Neural cell (in vitro differentiated cells): Measurements from ENCODE around the gene PLEKHA5.

Source experiments
- EP300 ChIP-seq: fragments of 450-650 bp; conservative IDR thresholded peaks from 2 replicates; pipeline ENCODE4 v1.6.1; 2014; ENCODE audit warnings: antibody characterized with exemption, mild to moderate bottlenecking, moderate library complexity; ENCODE audit not compliant: poor library complexity, severe bottlenecking
- POLR2AphosphoS5 ChIP-seq: IDR thresholded peaks from 2 replicates; pipeline ENCODE4 v1.6.1; 2012
- TAF1 ChIP-seq: IDR thresholded peaks from 2 replicates; pipeline ENCODE4 v1.6.1; 2012; ENCODE audit warnings: low read depth
- TF ChIP-seq, protein P1 (sequence below): fragments of 450-650 bp; IDR thresholded peaks from 2 replicates; pipeline ENCODE4 v1.5.1; 2014; ENCODE audit warnings: antibody characterized with exemption, mild to moderate bottlenecking, moderate library complexity; ENCODE audit not compliant: poor library complexity, severe bottlenecking

DNA sequence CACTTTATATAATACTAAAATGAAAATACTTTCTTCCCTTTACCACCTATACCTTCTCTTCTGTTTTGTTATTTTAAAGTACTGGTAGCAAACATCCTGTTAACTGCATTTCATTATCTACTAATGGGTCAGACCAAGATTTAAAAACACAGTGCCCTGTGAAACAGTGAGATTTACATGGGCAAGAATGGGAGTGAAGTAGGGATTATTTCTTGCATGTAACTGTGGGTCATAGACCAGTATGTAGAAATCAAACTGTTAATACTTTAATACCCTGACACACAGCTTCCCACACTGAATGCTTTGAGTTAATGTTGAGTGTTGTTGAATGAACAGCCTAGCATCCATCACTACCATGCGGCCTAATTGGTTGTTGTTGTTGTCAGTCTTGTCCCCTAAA, 61.6 kb downstream of the PLEKHA5 start:
- TF ChIP-seq, protein P1, sequence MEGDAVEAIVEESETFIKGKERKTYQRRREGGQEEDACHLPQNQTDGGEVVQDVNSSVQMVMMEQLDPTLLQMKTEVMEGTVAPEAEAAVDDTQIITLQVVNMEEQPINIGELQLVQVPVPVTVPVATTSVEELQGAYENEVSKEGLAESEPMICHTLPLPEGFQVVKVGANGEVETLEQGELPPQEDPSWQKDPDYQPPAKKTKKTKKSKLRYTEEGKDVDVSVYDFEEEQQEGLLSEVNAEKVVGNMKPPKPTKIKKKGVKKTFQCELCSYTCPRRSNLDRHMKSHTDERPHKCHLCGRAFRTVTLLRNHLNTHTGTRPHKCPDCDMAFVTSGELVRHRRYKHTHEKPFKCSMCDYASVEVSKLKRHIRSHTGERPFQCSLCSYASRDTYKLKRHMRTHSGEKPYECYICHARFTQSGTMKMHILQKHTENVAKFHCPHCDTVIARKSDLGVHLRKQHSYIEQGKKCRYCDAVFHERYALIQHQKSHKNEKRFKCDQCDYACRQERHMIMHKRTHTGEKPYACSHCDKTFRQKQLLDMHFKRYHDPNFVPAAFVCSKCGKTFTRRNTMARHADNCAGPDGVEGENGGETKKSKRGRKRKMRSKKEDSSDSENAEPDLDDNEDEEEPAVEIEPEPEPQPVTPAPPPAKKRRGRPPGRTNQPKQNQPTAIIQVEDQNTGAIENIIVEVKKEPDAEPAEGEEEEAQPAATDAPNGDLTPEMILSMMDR, result no peak
- no peak for TF ChIP-seq EP300
- no peak for TF ChIP-seq POLR2AphosphoS5
- no peak for TF ChIP-seq TAF1
